T-helper 2 cell (primary cell): ENCODE measurements around the gene SLITRK2.

Experiments used
- DNase-seq, 5 experiments: peaks; one replicate each; pipeline versions ENCODE4 v3.0.0 to v3.0.0-alpha.2; 2012 to 2022
- total RNA-seq, 2 donors: gene quantifications; one replicate each; lab custom pipeline; 2026; lab: John Stamatoyannopoulos, UW

SLITRK2 gene
- total RNA-seq = 0 to 0.07 reads per million in 2 donors

GRCh38 chrX:145817331-145818185, at the start of gene SLITRK2:
Gene SLITRK2 (plus strand): TSS chrX:145817829. CDS start chrX:145822426, 4,597 bp downstream.
- DNase-seq = no peak

GRCh38 chrX:145773006-145773405, 44.6 kb upstream of the SLITRK2 start:
- no peak for DNase-seq

GRCh38 chrX:145792281-145792680, 25.3 kb upstream of the SLITRK2 start:
- no peak for DNase-seq

- DNase-seq = no peak
These were observed 14.1 kb upstream of the SLITRK2 start for GRCh38 chrX:145803508-145803907.

- DNase-seq = no peak
These were observed 4.5 kb upstream of the SLITRK2 start for GRCh38 chrX:145813081-145813480.

GRCh38 chrX:145816601-145817315, 871 bp upstream of the SLITRK2 start:
- DNase-seq = no peak

- DNase-seq = no peak
These were observed 821 bp downstream of the SLITRK2 start for GRCh38 chrX:145818186-145819113.

- DNase-seq = no peak
These were observed 3.2 kb downstream of the SLITRK2 start for GRCh38 chrX:145820825-145821224.

- DNase-seq = no peak
These were observed 3.8 kb downstream of the SLITRK2 start for GRCh38 chrX:145821291-145821897.

GRCh38 chrX:145821898-145822571, 4.4 kb downstream of the SLITRK2 start:
- DNase-seq = no peak

- no peak for DNase-seq
These were observed 5.5 kb downstream of the SLITRK2 start for GRCh38 chrX:145823132-145823531.

GRCh38 chrX:145825896-145826295, 8.3 kb downstream of the SLITRK2 start:
- peak in 1 of 5 experiments; percentile 29 for DNase-seq

GRCh38 chrX:145826466-145826865, 8.8 kb downstream of the SLITRK2 start:
- no peak for DNase-seq

GRCh38 chrX:145832796-145833195, 15.2 kb downstream of the SLITRK2 start:
- DNase-seq = no peak

GRCh38 chrX:145840531-145840930, 22.9 kb downstream of the SLITRK2 start:
- no peak for DNase-seq

GRCh38 chrX:145843146-145843904, 25.7 kb downstream of the SLITRK2 start:
- no peak for DNase-seq

- DNase-seq = no peak
These were observed 27.3 kb downstream of the SLITRK2 start for GRCh38 chrX:145844886-145845285.

GRCh38 chrX:145848448-145848847, 30.8 kb downstream of the SLITRK2 start:
- DNase-seq = no peak

GRCh38 chrX:145848857-145849256, 31.2 kb downstream of the SLITRK2 start:
- DNase-seq = no peak

GRCh38 chrX:145853181-145853580, 35.6 kb downstream of the SLITRK2 start:
- DNase-seq = no peak

- DNase-seq = no peak
These were observed 38.6 kb downstream of the SLITRK2 start for GRCh38 chrX:145856181-145856580.
